NOMO-1 treated with dmso at 0.1 percent for 144 hours (cell line): ENCODE measurements around the gene FDPS.

Experiments
- DNase-seq: peaks from one replicate; lab custom pipeline; 2025; ENCODE audit not compliant: unreplicated experiment; lab: John Stamatoyannopoulos, UW

Gene FDPS

DNA sequence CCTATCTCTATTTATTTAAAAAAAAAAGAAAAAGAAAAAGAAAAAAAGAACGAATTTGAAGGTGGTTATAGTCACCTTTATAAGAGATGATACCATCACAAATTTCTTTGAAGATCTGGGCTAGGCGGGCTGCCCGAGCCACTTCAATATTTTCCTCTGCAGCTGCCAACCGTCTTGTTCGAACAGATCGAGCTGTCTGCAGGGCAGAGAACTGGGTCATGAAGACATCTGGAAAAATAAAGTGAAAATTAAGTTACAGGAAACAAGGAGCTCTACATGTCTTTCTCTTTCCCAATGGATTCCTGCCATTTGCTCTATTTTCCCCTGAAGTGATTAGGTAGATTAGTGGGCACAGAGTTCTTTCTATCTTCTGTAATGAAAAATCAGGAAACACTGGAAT is 44.0 kb downstream of the FDPS start:
- DNase-seq = no peak

DNA sequence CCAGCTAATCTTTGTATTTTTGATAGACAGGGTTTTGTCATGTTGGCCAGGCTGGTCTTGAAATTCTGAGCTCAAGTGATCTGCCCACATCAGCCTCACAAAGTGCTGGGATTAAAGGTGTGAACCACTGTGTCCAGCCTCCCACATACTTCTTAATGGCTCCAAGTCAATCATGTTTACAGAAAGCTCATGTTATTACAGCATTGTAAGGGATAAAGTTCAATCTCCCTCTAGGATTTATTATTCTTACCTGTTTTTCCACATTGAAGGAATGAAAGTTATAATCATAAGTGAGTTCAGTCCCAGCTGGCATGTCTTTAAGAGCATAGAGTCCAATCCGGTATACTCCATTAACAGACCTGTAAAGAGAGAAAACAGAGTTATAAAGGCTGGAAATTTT is 51.4 kb downstream of the FDPS start:
- no peak for DNase-seq
